ENCODE data around the gene SLC27A3.

- TF ChIP-seq POLR2A (IDR thresholded peaks at IDR 0.05), result no peak
- no peak for TF ChIP-seq CTCF (IDR thresholded peaks at IDR 0.05)
These were observed 22.5 kb upstream of the SLC27A3 start for GRCh38 chr1:153752571-153753195.

Data from Peyer's patch (tissue), 4 donors.